ENCODE results near the gene SLC35D3.
"Not testable (repeated sequence)": the region's sequence is repeated elsewhere in the genome, so short reads cannot be mapped to it uniquely, and the experiment has no call there.

SLC35D3 gene

DNA sequence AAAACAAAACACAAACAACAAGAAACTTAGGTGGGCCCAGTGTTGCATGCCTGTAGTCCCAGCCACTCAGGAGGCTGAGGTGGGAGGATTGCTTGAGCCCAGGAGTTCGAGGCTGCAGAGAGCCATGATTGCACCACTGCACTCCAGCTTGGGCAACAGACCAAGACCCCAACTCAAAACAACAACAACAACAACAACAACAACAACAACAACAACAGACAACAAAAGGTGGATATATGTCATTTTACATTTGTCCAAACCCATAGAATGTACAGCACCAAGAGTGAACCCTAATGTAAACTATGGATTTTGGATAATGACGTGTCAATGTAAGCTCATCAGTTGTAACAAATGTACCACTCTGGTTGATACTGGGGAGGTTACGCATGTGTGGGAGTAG is 27.9 kb downstream of the SLC35D3 start:
- ATAC-seq, H3K4me1 Mint-ChIP-seq, H3K9me3 Mint-ChIP-seq, H3K4me3 Mint-ChIP-seq, H3K27ac Mint-ChIP-seq, H3K36me3 Mint-ChIP-seq: not testable (repeated sequence)
- peaks cover 16% of the 10 kb centered on the region for H3K27me3 Mint-ChIP-seq

DNA sequence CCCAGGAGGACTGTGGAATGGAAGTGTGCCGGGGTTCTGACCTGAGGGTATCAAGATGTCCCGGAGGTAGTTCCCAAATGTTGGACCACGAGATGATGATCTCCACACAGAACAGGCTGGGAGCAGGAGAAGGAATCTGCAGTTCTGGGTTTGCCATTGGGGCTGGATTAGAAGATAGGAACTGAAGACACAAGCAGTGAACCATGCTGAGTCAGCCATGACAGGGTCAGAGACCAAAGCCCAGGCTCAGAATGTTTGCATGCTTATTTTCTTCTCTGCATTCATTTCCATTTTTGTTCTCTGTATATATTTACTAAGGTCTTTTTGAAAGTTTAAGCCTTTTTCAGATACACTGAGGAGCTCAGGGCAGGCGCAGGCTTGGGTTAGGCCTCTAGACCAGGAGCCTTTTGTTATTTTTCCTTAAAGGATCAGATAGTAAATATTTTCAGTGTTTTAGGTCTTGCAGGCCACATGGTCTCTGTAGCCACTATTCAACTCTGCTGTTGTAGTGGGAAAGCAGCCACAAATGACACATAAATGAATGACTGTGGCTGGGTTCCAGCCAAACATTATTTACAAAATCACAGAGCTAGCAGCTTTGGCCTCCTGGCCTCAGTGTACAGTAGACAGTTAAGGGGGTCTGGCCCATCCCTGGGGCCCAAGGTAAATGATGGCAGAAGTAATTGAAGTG is 28.5 kb downstream of the SLC35D3 start:
- Mint-ChIP-seq H3K9me3 (peaks cover 3% of the 10 kb centered on the region), H3K27me3 (peaks cover 22% of the 10 kb centered on the region), H3K4me1 (no peaks in the 10 kb centered on the region), H3K4me3 (no peak overlapping the region), H3K36me3 (no peaks in the 10 kb centered on the region), H3K27ac (no peak overlapping the region)
- ATAC-seq = no peak

DNA sequence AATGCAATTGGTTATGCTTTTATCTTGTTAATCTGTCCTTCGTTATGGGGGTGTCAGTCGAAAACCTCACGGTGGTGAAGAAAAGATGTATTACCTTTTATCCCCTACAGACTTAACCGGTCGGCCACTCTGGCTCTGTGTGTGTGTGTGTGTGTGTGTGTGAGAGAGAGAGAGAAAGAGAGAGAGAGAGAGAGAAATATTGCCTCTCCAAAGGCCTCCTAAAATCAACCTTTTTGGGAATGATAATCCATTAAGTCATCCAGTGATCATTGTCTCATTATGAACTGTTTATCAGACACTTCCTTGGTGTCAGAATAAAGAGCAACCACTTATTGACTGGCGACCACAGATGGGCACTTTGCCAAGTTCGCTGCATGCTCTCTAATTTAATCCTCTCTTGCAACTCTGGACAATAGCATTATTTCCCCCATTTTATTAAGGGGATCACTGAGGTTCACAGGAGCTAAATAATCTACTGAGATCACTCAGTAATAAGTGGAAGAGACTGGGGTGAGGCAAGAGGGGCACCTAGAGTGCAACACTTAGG is 30.7 kb downstream of the SLC35D3 start:
- Mint-ChIP-seq H3K9me3 (peaks cover 3% of the 10 kb centered on the region), H3K27me3 (peaks cover 12% of the 10 kb centered on the region), H3K36me3 (no peaks in the 10 kb centered on the region), H3K4me3 (no peak overlapping the region), H3K27ac (no peak overlapping the region), H3K4me1 (peaks cover 7% of the 10 kb centered on the region)
- ATAC-seq = no peak

DNA sequence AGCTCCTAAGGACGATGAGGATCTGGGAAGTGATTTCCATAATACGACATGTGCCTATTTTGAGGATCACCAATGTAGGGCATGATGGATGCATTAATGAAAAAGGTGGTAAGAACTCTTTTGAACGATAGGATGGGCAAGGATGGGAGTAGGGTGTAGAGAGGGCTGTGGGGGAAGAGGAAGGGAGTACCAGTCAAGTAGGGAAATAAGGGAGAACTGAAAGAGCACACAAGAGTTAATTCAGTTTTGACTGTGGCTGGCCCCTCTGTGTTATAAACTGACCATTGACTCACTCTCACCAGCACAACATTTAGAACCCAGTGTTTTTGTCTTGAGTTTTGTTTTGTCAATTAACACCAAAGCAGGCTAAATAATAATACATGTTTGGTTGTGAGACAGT is 33.0 kb downstream of the SLC35D3 start:
- no peak for ATAC-seq
- Mint-ChIP-seq H3K4me1 (peaks cover 7% of the 10 kb centered on the region), H3K4me3 (no peak overlapping the region), H3K9me3 (no peaks in the 10 kb centered on the region), H3K27ac (no peak overlapping the region), H3K27me3 (peaks cover 23% of the 10 kb centered on the region), H3K36me3 (no peaks in the 10 kb centered on the region)

DNA sequence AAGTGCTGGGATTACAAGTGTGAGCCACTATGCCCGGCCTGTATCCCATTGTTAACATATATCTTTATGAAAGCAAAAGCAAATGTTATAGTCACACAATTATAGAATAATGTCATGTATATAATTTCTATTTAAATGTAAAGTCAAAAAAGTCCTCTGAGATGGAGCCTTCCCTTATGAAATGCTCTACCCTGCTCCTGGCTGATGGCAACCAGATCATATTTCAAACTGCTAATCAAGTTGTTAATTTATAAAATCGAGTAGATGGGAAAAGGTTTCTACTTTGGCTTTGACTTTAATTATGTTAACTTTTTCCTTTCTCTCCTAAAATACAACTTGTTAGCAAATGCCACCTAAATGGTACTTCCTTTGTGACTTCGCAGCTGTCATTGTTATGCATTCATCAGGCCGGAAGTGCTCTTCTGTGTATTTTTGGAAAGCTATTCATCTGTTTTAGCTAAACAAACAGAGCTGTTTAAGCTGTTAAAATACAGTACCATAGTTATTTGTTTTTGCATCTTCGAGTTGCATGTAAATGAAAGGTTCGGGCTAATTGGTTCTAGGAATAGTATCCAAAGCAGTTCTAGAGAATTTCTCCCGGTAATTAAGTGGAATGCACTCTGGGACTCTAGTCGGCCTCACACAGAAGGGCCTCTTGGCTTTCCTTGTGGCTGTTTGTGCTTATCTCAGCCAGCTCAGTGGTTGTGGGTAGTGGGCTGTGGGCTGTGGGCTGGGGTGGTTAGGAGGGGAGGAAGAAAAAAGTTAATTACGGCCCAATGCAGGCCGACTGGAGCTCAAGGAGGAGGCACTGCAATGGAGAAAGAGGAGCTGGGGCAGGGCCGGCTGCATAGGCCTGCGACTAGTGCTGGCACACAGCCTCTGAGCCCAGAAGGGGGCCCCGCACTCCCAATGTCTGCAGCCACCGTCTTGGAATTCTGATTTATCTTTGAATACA is 34.8 kb downstream of the SLC35D3 start:
- no peak for ATAC-seq
- Mint-ChIP-seq H3K36me3 (no peaks in the 10 kb centered on the region), H3K27ac (no peak overlapping the region), H3K27me3 (peaks cover 23% of the 10 kb centered on the region), H3K9me3 (no peaks in the 10 kb centered on the region), H3K4me1 (peaks cover 7% of the 10 kb centered on the region), H3K4me3 (no peak overlapping the region)

DNA sequence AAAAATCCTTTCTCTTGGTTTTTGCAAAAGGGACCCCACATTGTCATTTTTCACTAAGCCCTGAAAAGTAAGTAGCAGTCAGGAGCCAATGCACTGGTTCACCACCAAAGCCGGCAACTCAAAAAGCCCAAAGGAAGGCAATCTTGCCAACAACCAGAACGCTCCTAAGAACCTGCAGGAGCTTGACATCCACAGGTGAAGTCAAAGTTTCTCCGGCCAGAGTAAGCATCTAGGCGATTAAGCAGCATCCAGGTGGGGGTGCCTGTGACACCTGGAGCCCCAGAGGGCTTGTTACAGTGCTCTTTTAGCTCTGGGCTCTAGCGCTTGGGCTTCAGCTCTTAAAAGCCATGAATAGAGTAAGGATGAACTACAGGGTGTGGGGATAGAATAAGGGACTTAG is 36.1 kb downstream of the SLC35D3 start:
- peaks cover 23% of the 10 kb centered on the region for H3K27me3 Mint-ChIP-seq
- H3K36me3 Mint-ChIP-seq = no peaks in the 10 kb centered on the region
- H3K4me1 Mint-ChIP-seq = peaks cover 7% of the 10 kb centered on the region
- H3K27ac Mint-ChIP-seq = no peak overlapping the region
- no peaks in the 10 kb centered on the region for H3K9me3 Mint-ChIP-seq
- H3K4me3 Mint-ChIP-seq = no peak overlapping the region
- ATAC-seq = no peak

DNA sequence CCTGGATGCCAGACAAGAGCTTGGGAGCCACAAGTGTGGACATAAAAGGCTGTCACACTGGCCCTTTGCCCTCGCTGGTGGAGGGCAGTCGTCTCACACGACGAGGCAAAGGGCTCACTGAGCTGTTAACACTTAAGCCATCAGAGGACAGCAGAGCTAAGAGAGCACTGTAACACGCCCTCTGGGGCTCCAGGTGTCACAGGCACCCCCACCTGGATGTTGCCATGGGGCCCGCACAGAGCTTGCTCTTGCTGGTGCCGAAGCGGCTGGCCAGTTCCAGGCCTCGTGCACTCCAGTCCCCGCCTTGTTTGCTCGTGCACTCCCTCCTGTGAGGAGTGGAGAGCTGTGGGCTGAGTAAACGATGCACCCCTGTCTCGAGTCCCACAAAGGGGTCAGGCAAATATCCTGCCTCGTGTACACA is 37.4 kb downstream of the SLC35D3 start:
- Mint-ChIP-seq H3K27ac (no peak overlapping the region), H3K27me3 (peaks cover 23% of the 10 kb centered on the region), H3K4me1 (peaks cover 7% of the 10 kb centered on the region), H3K4me3 (no peak overlapping the region), H3K36me3 (no peaks in the 10 kb centered on the region), H3K9me3 (no peaks in the 10 kb centered on the region)
- ATAC-seq = no peak

GRCh38 chr6:136959935-136960334 is 37.8 kb downstream of the SLC35D3 start:
- ATAC-seq, H3K9me3 Mint-ChIP-seq, H3K36me3 Mint-ChIP-seq, H3K27ac Mint-ChIP-seq, H3K4me1 Mint-ChIP-seq, H3K4me3 Mint-ChIP-seq: not testable (repeated sequence)
- H3K27me3 Mint-ChIP-seq = peaks cover 19% of the 10 kb centered on the region

DNA sequence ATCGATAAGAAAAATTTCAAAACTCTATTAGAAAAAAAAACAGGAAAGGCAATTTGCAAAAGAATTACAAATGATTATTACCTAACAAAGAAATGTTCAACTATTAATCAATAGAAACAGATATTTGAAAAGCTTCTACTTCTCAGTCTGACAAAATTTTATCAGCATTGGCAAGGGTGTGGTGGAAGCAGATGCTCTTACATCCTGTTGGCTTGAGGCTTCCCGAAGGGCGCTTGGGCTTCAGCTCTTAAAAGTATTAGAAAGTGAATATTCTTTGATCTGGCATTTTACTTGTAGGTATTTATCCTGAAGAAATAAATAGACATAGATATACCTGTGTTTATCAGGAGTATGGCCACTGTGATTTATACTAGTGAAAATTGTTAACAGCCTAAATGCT is 38.7 kb downstream of the SLC35D3 start:
- ATAC-seq = no peak
- Mint-ChIP-seq H3K27ac (no peak overlapping the region), H3K4me3 (no peak overlapping the region), H3K27me3 (peaks cover 13% of the 10 kb centered on the region), H3K9me3 (no peaks in the 10 kb centered on the region), H3K36me3 (no peaks in the 10 kb centered on the region), H3K4me1 (peaks cover 7% of the 10 kb centered on the region)

DNA sequence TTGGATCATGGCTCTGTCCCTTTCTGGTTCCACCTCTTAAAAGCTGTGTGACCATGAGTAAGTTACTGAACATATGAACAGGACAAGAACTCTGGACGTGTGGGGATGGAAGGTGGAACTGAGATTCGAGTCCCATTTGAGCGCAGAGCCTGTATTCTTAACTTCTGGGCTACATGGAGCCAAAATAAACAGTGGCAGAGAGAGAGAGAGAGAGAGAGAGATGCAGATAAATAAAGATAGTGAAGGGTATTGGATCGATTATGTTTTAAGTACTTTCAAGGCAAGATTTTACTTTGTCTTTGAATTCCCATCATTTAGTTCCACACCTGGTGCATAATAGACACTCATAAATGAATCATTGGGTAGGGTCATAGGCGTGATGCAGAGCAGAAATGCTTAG is 39.7 kb downstream of the SLC35D3 start:
- Mint-ChIP-seq H3K27me3 (peaks cover 19% of the 10 kb centered on the region), H3K36me3 (no peaks in the 10 kb centered on the region), H3K27ac (no peak overlapping the region), H3K4me1 (peaks cover 5% of the 10 kb centered on the region), H3K4me3 (no peak overlapping the region), H3K9me3 (no peaks in the 10 kb centered on the region)
- ATAC-seq = no peak

GRCh38 chr6:136962661-136963060 is 40.6 kb downstream of the SLC35D3 start:
- peaks cover 27% of the 10 kb centered on the region for H3K27me3 Mint-ChIP-seq
- no peak overlapping the region for H3K27ac Mint-ChIP-seq
- no peak overlapping the region for H3K4me3 Mint-ChIP-seq
- H3K36me3 Mint-ChIP-seq = no peaks in the 10 kb centered on the region
- ATAC-seq = no peak
- H3K4me1 Mint-ChIP-seq = peaks cover 3% of the 10 kb centered on the region
- no peaks in the 10 kb centered on the region for H3K9me3 Mint-ChIP-seq

DNA sequence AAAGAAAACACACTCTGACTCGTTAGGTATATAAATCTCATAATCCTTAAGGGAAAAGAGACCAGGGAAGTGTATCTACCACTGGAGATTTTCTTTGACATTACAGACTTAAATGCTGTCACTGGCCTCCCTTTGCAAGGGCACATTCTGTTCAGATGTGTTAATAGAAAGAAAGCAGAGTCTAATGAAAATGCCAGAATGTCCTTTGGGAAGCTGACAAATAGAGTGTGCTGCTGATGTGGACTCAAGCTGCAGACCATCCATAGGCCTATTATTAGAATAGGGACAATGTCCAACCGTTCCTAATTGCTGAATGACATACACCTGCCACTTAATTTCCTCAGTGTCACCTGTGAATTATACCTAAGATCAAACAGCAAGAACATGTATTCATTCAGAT is 41.2 kb downstream of the SLC35D3 start:
- no peak for ATAC-seq
- peaks cover 5% of the 10 kb centered on the region for H3K4me1 Mint-ChIP-seq
- no peak overlapping the region for H3K27ac Mint-ChIP-seq
- H3K4me3 Mint-ChIP-seq = no peak overlapping the region
- peaks cover 32% of the 10 kb centered on the region for H3K27me3 Mint-ChIP-seq
- H3K36me3 Mint-ChIP-seq = no peaks in the 10 kb centered on the region
- no peaks in the 10 kb centered on the region for H3K9me3 Mint-ChIP-seq

GRCh38 chr6:136964398-136964797 is 42.3 kb downstream of the SLC35D3 start:
- Mint-ChIP-seq H3K27ac (no peak overlapping the region), H3K27me3 (peaks cover 32% of the 10 kb centered on the region), H3K4me1 (peaks cover 5% of the 10 kb centered on the region), H3K9me3 (no peaks in the 10 kb centered on the region), H3K4me3 (no peak overlapping the region), H3K36me3 (no peaks in the 10 kb centered on the region)
- ATAC-seq = no peak

GRCh38 chr6:136967876-136968752 is 46.0 kb downstream of the SLC35D3 start:
- H3K9me3 Mint-ChIP-seq = no peaks in the 10 kb centered on the region
- H3K4me3 Mint-ChIP-seq = no peak overlapping the region
- peaks cover 29% of the 10 kb centered on the region for H3K27me3 Mint-ChIP-seq
- no peaks in the 10 kb centered on the region for H3K36me3 Mint-ChIP-seq
- H3K27ac Mint-ChIP-seq = no peak overlapping the region
- peaks cover 5% of the 10 kb centered on the region for H3K4me1 Mint-ChIP-seq
- peak; percentile 85 for ATAC-seq

GRCh38 chr6:136968837-136969236 is 46.7 kb downstream of the SLC35D3 start:
- Mint-ChIP-seq H3K36me3 (no peaks in the 10 kb centered on the region), H3K27ac (no peak overlapping the region), H3K4me3 (no peak overlapping the region), H3K27me3 (peaks cover 29% of the 10 kb centered on the region), H3K4me1 (peaks cover 5% of the 10 kb centered on the region), H3K9me3 (no peaks in the 10 kb centered on the region)
- no peak for ATAC-seq

Data from stimulated activated memory B cell treated with anti-CD40 and anti-IgM and Interleukin-4, amounts not matched to agents 10 μg/mL and 1 μg/mL and 100 μg/mL, for 72 hours (primary cell).